WTC11 (cell line): ENCODE data around the gene KNSTRN.

Source experiments
- IRF2 ChIP-seq: sonication (generic); formaldehyde crosslinking; IDR thresholded peaks from 2 replicates; pipeline ENCODE4 v1.8.0; 2022; ENCODE audit warnings: low read depth, missing genetic modification reagents, borderline replicate concordance
- JUN ChIP-seq: sonication (generic); formaldehyde crosslinking; IDR thresholded peaks from 2 replicates; pipeline ENCODE4 v1.8.0; 2023; ENCODE audit warnings: mild to moderate bottlenecking, missing genetic modification reagents
- SMAD3 ChIP-seq: sonication (generic); formaldehyde crosslinking; IDR thresholded peaks from 2 replicates; pipeline ENCODE4 v1.8.0; 2022; ENCODE audit warnings: missing genetic modification reagents, mild to moderate bottlenecking, borderline replicate concordance
- TEAD4 ChIP-seq: sonication (generic); formaldehyde crosslinking; IDR thresholded peaks from 2 replicates; pipeline ENCODE4 v1.8.0; 2022; ENCODE audit warnings: mild to moderate bottlenecking, missing genetic modification reagents
- ZNF121 ChIP-seq: sonication (generic); formaldehyde crosslinking; IDR thresholded peaks from 2 replicates; pipeline ENCODE4 v1.8.0; 2023; ENCODE audit warnings: missing genetic modification reagents
- ZNF263 ChIP-seq: sonication (generic); formaldehyde crosslinking; IDR thresholded peaks from 2 replicates; pipeline ENCODE4 v1.8.1; 2022; ENCODE audit warnings: low read depth, mild to moderate bottlenecking, moderate library complexity, missing genetic modification reagents
- TF ChIP-seq, protein P1 (sequence below): fragments of 200-600 bp; IDR thresholded peaks from 2 replicates; pipeline ENCODE4 v1.8.0; 2022; ENCODE audit warnings: antibody characterized with exemption
- TF ChIP-seq, protein P2 (sequence below): sonication (generic); formaldehyde crosslinking; IDR thresholded peaks from 2 replicates; pipeline ENCODE4 v1.8.0; 2022; ENCODE audit warnings: missing genetic modification reagents
- TF ChIP-seq, protein P3 (sequence below): sonication (generic); formaldehyde crosslinking; IDR thresholded peaks from 2 replicates; pipeline ENCODE4 v1.8.1; 2023; ENCODE audit warnings: mild to moderate bottlenecking, missing genetic modification reagents
- TF ChIP-seq, protein P4 (sequence below): sonication (generic); formaldehyde crosslinking; IDR thresholded peaks from 2 replicates; pipeline ENCODE4 v1.8.0; 2022; ENCODE audit warnings: mild to moderate bottlenecking, missing genetic modification reagents

DNA sequence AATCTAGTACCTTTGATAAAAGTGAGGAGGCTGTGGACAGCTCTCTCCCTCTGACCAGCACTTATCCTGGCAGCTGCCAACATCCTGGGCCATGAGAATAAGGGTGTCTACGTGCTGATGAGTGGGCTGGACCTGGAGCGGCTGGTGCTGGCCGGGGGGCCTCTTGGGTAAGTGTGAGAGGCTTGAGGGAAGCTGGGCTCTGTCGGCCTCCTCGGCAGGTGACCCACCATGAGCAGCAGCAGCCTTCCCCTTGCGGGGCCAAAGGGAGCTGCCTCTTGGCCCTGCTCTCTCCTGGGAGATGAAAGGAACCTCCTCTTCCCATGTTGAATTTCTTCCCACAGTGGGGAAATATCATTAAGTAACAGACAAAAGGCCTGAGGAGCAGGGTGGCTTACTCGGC is 32.3 kb downstream of the KNSTRN start:
- no peak for TF ChIP-seq ZNF121 (CRISPR knock-in tag)
- TF ChIP-seq SMAD3 (CRISPR knock-in tag): no peak
- TF ChIP-seq, protein P1, sequence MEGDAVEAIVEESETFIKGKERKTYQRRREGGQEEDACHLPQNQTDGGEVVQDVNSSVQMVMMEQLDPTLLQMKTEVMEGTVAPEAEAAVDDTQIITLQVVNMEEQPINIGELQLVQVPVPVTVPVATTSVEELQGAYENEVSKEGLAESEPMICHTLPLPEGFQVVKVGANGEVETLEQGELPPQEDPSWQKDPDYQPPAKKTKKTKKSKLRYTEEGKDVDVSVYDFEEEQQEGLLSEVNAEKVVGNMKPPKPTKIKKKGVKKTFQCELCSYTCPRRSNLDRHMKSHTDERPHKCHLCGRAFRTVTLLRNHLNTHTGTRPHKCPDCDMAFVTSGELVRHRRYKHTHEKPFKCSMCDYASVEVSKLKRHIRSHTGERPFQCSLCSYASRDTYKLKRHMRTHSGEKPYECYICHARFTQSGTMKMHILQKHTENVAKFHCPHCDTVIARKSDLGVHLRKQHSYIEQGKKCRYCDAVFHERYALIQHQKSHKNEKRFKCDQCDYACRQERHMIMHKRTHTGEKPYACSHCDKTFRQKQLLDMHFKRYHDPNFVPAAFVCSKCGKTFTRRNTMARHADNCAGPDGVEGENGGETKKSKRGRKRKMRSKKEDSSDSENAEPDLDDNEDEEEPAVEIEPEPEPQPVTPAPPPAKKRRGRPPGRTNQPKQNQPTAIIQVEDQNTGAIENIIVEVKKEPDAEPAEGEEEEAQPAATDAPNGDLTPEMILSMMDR: no peak
- TF ChIP-seq JUN (CRISPR knock-in tag): no peak
- no peak for TF ChIP-seq IRF2
- TF ChIP-seq, protein P2, sequence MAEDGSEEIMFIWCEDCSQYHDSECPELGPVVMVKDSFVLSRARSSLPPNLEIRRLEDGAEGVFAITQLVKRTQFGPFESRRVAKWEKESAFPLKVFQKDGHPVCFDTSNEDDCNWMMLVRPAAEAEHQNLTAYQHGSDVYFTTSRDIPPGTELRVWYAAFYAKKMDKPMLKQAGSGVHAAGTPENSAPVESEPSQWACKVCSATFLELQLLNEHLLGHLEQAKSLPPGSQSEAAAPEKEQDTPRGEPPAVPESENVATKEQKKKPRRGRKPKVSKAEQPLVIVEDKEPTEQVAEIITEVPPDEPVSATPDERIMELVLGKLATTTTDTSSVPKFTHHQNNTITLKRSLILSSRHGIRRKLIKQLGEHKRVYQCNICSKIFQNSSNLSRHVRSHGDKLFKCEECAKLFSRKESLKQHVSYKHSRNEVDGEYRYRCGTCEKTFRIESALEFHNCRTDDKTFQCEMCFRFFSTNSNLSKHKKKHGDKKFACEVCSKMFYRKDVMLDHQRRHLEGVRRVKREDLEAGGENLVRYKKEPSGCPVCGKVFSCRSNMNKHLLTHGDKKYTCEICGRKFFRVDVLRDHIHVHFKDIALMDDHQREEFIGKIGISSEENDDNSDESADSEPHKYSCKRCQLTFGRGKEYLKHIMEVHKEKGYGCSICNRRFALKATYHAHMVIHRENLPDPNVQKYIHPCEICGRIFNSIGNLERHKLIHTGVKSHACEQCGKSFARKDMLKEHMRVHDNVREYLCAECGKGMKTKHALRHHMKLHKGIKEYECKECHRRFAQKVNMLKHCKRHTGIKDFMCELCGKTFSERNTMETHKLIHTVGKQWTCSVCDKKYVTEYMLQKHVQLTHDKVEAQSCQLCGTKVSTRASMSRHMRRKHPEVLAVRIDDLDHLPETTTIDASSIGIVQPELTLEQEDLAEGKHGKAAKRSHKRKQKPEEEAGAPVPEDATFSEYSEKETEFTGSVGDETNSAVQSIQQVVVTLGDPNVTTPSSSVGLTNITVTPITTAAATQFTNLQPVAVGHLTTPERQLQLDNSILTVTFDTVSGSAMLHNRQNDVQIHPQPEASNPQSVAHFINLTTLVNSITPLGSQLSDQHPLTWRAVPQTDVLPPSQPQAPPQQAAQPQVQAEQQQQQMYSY (CRISPR knock-in tag): no peak
- TF ChIP-seq, protein P3, sequence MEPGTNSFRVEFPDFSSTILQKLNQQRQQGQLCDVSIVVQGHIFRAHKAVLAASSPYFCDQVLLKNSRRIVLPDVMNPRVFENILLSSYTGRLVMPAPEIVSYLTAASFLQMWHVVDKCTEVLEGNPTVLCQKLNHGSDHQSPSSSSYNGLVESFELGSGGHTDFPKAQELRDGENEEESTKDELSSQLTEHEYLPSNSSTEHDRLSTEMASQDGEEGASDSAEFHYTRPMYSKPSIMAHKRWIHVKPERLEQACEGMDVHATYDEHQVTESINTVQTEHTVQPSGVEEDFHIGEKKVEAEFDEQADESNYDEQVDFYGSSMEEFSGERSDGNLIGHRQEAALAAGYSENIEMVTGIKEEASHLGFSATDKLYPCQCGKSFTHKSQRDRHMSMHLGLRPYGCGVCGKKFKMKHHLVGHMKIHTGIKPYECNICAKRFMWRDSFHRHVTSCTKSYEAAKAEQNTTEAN: no peak
- no peak for TF ChIP-seq TEAD4 (CRISPR knock-in tag)
- no peak for TF ChIP-seq ZNF263 (CRISPR knock-in tag)
- TF ChIP-seq, protein P4, sequence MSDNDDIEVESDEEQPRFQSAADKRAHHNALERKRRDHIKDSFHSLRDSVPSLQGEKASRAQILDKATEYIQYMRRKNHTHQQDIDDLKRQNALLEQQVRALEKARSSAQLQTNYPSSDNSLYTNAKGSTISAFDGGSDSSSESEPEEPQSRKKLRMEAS (CRISPR knock-in tag): no peak
